Measurements from ENCODE around the gene PCSK2.

The PCSK2 gene

GRCh38 chr20:17339000-17339399, 112.2 kb downstream of the PCSK2 start:
- DNase-seq (ENCODE audit: low read depth in 2 of 2): no peak

- no peak for DNase-seq (ENCODE audit: low read depth in 2 of 2)
Measured at GRCh38 chr20:17343091-17343490, 116.3 kb downstream of the PCSK2 start.

- no peak for DNase-seq (ENCODE audit: low read depth in 2 of 2)
Measured at GRCh38 chr20:17343656-17344452, 117.0 kb downstream of the PCSK2 start.

GRCh38 chr20:17344790-17345189, 118.0 kb downstream of the PCSK2 start:
- DNase-seq (ENCODE audit: low read depth in 2 of 2): no peak

GRCh38 chr20:17345321-17345720, 118.5 kb downstream of the PCSK2 start:
- no peak for DNase-seq (ENCODE audit: low read depth in 2 of 2)

- DNase-seq (ENCODE audit: low read depth in 2 of 2): no peak
Measured at GRCh38 chr20:17350321-17350720, 123.5 kb downstream of the PCSK2 start.

GRCh38 chr20:17357238-17357637, 130.4 kb downstream of the PCSK2 start:
- DNase-seq (ENCODE audit: low read depth in 2 of 2): no peak

GRCh38 chr20:17358854-17359253, 132.0 kb downstream of the PCSK2 start:
- no peak for DNase-seq (ENCODE audit: low read depth in 2 of 2)

GRCh38 chr20:17364681-17365080, 137.8 kb downstream of the PCSK2 start:
- no peak for DNase-seq (ENCODE audit: low read depth in 2 of 2)

GRCh38 chr20:17365831-17366230, 139.0 kb downstream of the PCSK2 start:
- no peak for DNase-seq (ENCODE audit: low read depth in 2 of 2)

- DNase-seq (ENCODE audit: low read depth in 2 of 2): no peak
Measured at GRCh38 chr20:17369506-17369905, 142.7 kb downstream of the PCSK2 start.

GRCh38 chr20:17372806-17373440, 146.1 kb downstream of the PCSK2 start:
- no peak for DNase-seq (ENCODE audit: low read depth in 2 of 2)

GRCh38 chr20:17374086-17374485, 147.2 kb downstream of the PCSK2 start:
- no peak for DNase-seq (ENCODE audit: low read depth in 2 of 2)

- DNase-seq (ENCODE audit: low read depth in 2 of 2): no peak
Measured at GRCh38 chr20:17376031-17376430, 149.2 kb downstream of the PCSK2 start.

- DNase-seq (ENCODE audit: low read depth in 2 of 2): no peak
Measured at GRCh38 chr20:17377231-17377630, 150.4 kb downstream of the PCSK2 start.

- no peak for DNase-seq (ENCODE audit: low read depth in 2 of 2)
Measured at GRCh38 chr20:17379651-17380050, 152.8 kb downstream of the PCSK2 start.

- DNase-seq (ENCODE audit: low read depth in 2 of 2): no peak
Measured at GRCh38 chr20:17380801-17381200, 154.0 kb downstream of the PCSK2 start.

GRCh38 chr20:17381724-17382123, 154.9 kb downstream of the PCSK2 start:
- no peak for DNase-seq (ENCODE audit: low read depth in 2 of 2)

- no peak for DNase-seq (ENCODE audit: low read depth in 2 of 2)
Measured at GRCh38 chr20:17385798-17386197, 159.0 kb downstream of the PCSK2 start.

- no peak for DNase-seq (ENCODE audit: low read depth in 2 of 2)
Measured at GRCh38 chr20:17390655-17391054, 163.8 kb downstream of the PCSK2 start.

GRCh38 chr20:17391127-17391771, 164.4 kb downstream of the PCSK2 start:
- DNase-seq (ENCODE audit: low read depth in 2 of 2): no peak

GRCh38 chr20:17394411-17394810, 167.6 kb downstream of the PCSK2 start:
- no peak for DNase-seq (ENCODE audit: low read depth in 2 of 2)

- no peak for DNase-seq (ENCODE audit: low read depth in 2 of 2)
Measured at GRCh38 chr20:17395729-17396128, 168.9 kb downstream of the PCSK2 start.
